Gastroesophageal sphincter (tissue), 3 donors: ENCODE results near the gene NPIPB8.

ENCODE experiments used
- CTCF ChIP-seq, 4 experiments: fragments of 200-600 bp in 2 of 4; fragments of 450-650 bp in 2 of 4; sonication (generic) in 1 of 4; IDR thresholded peaks; one replicate each; pipeline ENCODE4 v1.5.1; 2017 to 2019; ENCODE audit warnings: antibody characterized with exemption in 4 of 4, mild to moderate bottlenecking in 2 of 4, moderate library complexity in 2 of 4
- EP300 ChIP-seq: sonication (generic); formaldehyde crosslinking; IDR thresholded peaks from one replicate; pipeline ENCODE4 v1.6.1; 2017; ENCODE audit warnings: antibody characterized with exemption, mild to moderate bottlenecking
- POLR2A ChIP-seq, 2 donors: fragments of 450-650 bp; IDR thresholded peaks; one replicate each; pipeline ENCODE4 v1.6.1; 2017; ENCODE audit warnings: antibody characterized with exemption in 2 of 2, mild to moderate bottlenecking in 2 of 2, moderate library complexity in 1 of 2
- POLR2AphosphoS5 ChIP-seq: sonication (generic); formaldehyde crosslinking; IDR thresholded peaks from one replicate; pipeline ENCODE4 v1.6.1; 2017; ENCODE audit warnings: antibody characterized with exemption

- TF ChIP-seq EP300: no peak
- no peak for TF ChIP-seq POLR2A (IDR thresholded peaks at IDR 0.05)
- no peak for TF ChIP-seq CTCF (IDR thresholded peaks at IDR 0.05)
- TF ChIP-seq POLR2AphosphoS5: no peak
Observed at GRCh38 chr16:28610595-28611191, 27.2 kb upstream of the NPIPB8 start.
